SU-DHL-6 (cell line): ENCODE data around the gene PRSS27.

ENCODE experiments used
- H2AFZ ChIP-seq: fragments of 200-600 bp; sonication (generic); 2 replicates; pipeline ENCODE4 v1.6.1; 2014; ENCODE audit warnings: low read depth, mild to moderate bottlenecking, moderate library complexity, mixed read lengths, antibody characterized with exemption, low read length; ENCODE audit not compliant: severe bottlenecking
- H3F3A ChIP-seq: fragments of 200-600 bp; shearing (Covaris generic); 2 replicates; pipeline ENCODE4 v1.6.0; 2016; ENCODE audit warnings: antibody characterized with exemption, mild to moderate bottlenecking; ENCODE audit not compliant: insufficient read depth
- H3K27ac ChIP-seq: fragments of 200-600 bp; sonication (generic); 2 replicates; pipeline ENCODE4 v1.5.1; 2016; ENCODE audit warnings: low read depth, mild to moderate bottlenecking, low read length, moderate library complexity, mixed read lengths
- H3K27me3 ChIP-seq: fragments of 200-600 bp; sonication (generic), shearing (Covaris generic); 2 replicates; pipeline ENCODE4 v1.6.0; 2014; ENCODE audit warnings: mild to moderate bottlenecking, low read length
- H3K36me3 ChIP-seq: fragments of 200-600 bp; sonication (generic); 2 replicates; pipeline ENCODE4 v1.6.1; 2014; ENCODE audit warnings: mild to moderate bottlenecking, low read length, mixed read lengths
- H3K4me2 ChIP-seq: fragments of 300-600, 200-600 bp; shearing (Covaris generic), sonication (generic); 2 replicates; pipeline ENCODE4 v1.6.0; 2014; ENCODE audit warnings: low read length, low read depth, mild to moderate bottlenecking; ENCODE audit not compliant: poor library complexity, severe bottlenecking
- H3K4me3 ChIP-seq: fragments of 200-600 bp; sonication (generic); 2 replicates; pipeline ENCODE4 v1.5.1; 2014; ENCODE audit warnings: antibody characterized with exemption, low read length, mild to moderate bottlenecking, mixed read lengths; ENCODE audit not compliant: insufficient read depth, poor library complexity, severe bottlenecking
- H3K79me2 ChIP-seq: fragments of 200-600 bp; sonication (generic); 2 replicates; pipeline ENCODE4 v1.6.1; 2014; ENCODE audit warnings: mild to moderate bottlenecking, low read length, moderate library complexity; ENCODE audit not compliant: insufficient read depth
- H3K9ac ChIP-seq: fragments of 200-600 bp; sonication (generic); 2 replicates; pipeline ENCODE4 v1.7.0; 2014; ENCODE audit warnings: mild to moderate bottlenecking, low read length
- H3K9me2 ChIP-seq: fragments of 200-600 bp; sonication (generic); replicated peaks from 2 replicates; pipeline ENCODE4 v1.6.1; 2014; ENCODE audit warnings: low read length; ENCODE audit not compliant: insufficient read depth
- H3K9me3 ChIP-seq: fragments of 200-600 bp; sonication (generic); 2 replicates; pipeline ENCODE4 v1.6.1; 2014; ENCODE audit warnings: low read length, mixed read lengths; ENCODE audit not compliant: insufficient read depth
- H4K20me1 ChIP-seq: fragments of 200-600 bp; sonication (generic); 2 replicates; pipeline ENCODE4 v1.6.1; 2014; ENCODE audit warnings: low read depth, mild to moderate bottlenecking, antibody characterized with exemption, low read length, moderate library complexity, mixed read lengths
- CTCF ChIP-seq: fragments of 200-600 bp; sonication (generic); IDR thresholded peaks from one replicate; pipeline ENCODE4 v1.5.1; 2017; ENCODE audit warnings: antibody characterized with exemption, mild to moderate bottlenecking, low read length, moderate library complexity; ENCODE audit not compliant: insufficient read depth, poor library complexity, severe bottlenecking
- EZH2phosphoT487 ChIP-seq: fragments of 200-600 bp; sonication (generic), shearing (Covaris generic); conservative IDR thresholded peaks from 2 replicates; pipeline ENCODE4 v1.6.1; 2018; ENCODE audit warnings: mild to moderate bottlenecking, antibody characterized with exemption, low read length, moderate library complexity, mixed read lengths

PRSS27 gene

GRCh38 chr16:2728034-2728433, 8.0 kb upstream of the PRSS27 start:
- Histone ChIP-seq H3K9me2 (no peaks in the 10 kb centered on the region), H2AFZ (no peak overlapping the region), H3K36me3 (no peaks in the 10 kb centered on the region), H3K27me3 (no peaks in the 10 kb centered on the region), H3K27ac (no peak overlapping the region), H3K9me3 (no peaks in the 10 kb centered on the region), H4K20me1 (no peaks in the 10 kb centered on the region), H3K4me3 (no peak overlapping the region), H3K79me2 (no peaks in the 10 kb centered on the region), H3K4me2 (no peak overlapping the region), H3K9ac (no peak overlapping the region), H3F3A (no peaks in the 10 kb centered on the region)
- no peak for TF ChIP-seq CTCF
- no peak for TF ChIP-seq EZH2phosphoT487

GRCh38 chr16:2726923-2727322, 6.9 kb upstream of the PRSS27 start:
- no peaks in the 10 kb centered on the region for H3K79me2 ChIP-seq
- no peaks in the 10 kb centered on the region for H3K36me3 ChIP-seq
- H3K4me3 ChIP-seq, result no peak overlapping the region
- H3K27ac ChIP-seq, result no peak overlapping the region
- no peak overlapping the region for H2AFZ ChIP-seq
- H3K9me3 ChIP-seq, result no peaks in the 10 kb centered on the region
- no peak overlapping the region for H3K9ac ChIP-seq
- no peaks in the 10 kb centered on the region for H3K27me3 ChIP-seq
- H3K4me2 ChIP-seq, result no peak overlapping the region
- no peaks in the 10 kb centered on the region for H4K20me1 ChIP-seq
- TF ChIP-seq EZH2phosphoT487 (no peak), CTCF (no peak)
- no peaks in the 10 kb centered on the region for H3F3A ChIP-seq
- no peaks in the 10 kb centered on the region for H3K9me2 ChIP-seq

- TF ChIP-seq CTCF (no peak), EZH2phosphoT487 (no peak)
- Histone ChIP-seq H3K4me2 (no peak overlapping the region), H3K9me3 (no peaks in the 10 kb centered on the region), H2AFZ (no peak overlapping the region), H4K20me1 (no peaks in the 10 kb centered on the region), H3K27me3 (no peaks in the 10 kb centered on the region), H3K9ac (no peak overlapping the region), H3F3A (no peaks in the 10 kb centered on the region), H3K4me3 (no peak overlapping the region), H3K36me3 (no peaks in the 10 kb centered on the region), H3K79me2 (no peaks in the 10 kb centered on the region), H3K9me2 (no peaks in the 10 kb centered on the region), H3K27ac (no peak overlapping the region)
These were observed 4.9 kb upstream of the PRSS27 start for GRCh38 chr16:2724816-2725348.
